Ecto neural progenitor cell (in vitro differentiated cells): ENCODE results near the gene NF2.
A peak's percentile ranks its signal among the peaks of the same experiment; 100 is the strongest.
"Not testable (repeated sequence)": the region's sequence is repeated elsewhere in the genome, so short reads cannot be mapped to it uniquely, and the experiment has no call there.

ENCODE experiments used
- DNase-seq: peaks from one replicate; pipeline ENCODE4 v3.0.0-alpha.2; 2018; ENCODE audit warnings: low spot score

Gene NF2

GRCh38 chr22:29603358-29604075 lies at the start of gene NF2:
NF2 (plus strand) TSS chr22:29603633; CDS start chr22:29603999, 366 bp downstream.
- DNase-seq = peak; percentile 99

GRCh38 chr22:29555065-29555644 lies 48.3 kb upstream of the NF2 start:
- DNase-seq = no peak

DNA sequence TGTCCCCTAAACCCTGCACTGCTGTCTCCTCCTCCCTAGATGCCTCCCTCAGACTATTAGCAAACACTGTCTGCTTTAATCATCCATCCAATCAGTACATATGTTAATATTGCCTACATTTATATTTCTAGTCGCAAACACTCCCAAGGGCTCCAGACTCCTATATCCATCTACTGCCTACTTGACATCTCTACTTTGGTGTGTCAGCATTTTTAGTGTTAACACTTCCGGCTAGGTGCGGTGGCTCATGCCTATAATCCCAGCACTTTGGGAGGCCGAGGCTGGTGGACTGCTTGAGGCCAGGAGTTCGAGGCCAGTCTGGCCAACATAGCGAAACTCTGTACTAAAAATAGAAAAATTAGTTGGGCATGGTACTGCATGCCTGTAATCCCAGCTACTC lies 44.4 kb upstream of the NF2 start:
- DNase-seq = no peak

GRCh38 chr22:29559853-29560252 lies 43.6 kb upstream of the NF2 start:
- DNase-seq = no peak

- DNase-seq = no peak
These were observed 39.6 kb upstream of the NF2 start for GRCh38 chr22:29563652-29564460.

- DNase-seq = not testable (repeated sequence)
These were observed 36.9 kb upstream of the NF2 start for GRCh38 chr22:29566513-29566912.

DNA sequence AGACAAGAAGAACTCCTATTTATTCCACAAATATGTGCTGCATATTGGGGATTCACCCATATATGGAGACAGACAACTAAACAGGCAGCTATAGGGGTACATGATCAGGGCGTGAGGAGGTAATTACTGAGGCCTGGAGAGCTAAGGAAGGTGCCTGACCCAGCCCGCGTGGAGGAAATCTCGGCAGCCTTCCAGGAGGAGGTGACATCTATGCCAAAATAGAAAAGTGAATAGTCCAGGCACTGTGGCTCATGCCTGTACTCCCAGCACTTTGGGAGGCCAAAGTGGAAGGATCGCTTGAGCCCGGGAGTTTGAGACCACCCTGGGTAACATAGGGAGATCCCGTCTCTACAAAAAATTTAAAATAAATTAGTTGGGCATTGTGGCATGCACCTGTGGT lies 36.1 kb upstream of the NF2 start:
- DNase-seq = no peak

GRCh38 chr22:29569011-29569678 lies 34.3 kb upstream of the NF2 start:
- DNase-seq = no peak

- no peak for DNase-seq
These were observed 33.0 kb upstream of the NF2 start for GRCh38 chr22:29570456-29570855.

DNA sequence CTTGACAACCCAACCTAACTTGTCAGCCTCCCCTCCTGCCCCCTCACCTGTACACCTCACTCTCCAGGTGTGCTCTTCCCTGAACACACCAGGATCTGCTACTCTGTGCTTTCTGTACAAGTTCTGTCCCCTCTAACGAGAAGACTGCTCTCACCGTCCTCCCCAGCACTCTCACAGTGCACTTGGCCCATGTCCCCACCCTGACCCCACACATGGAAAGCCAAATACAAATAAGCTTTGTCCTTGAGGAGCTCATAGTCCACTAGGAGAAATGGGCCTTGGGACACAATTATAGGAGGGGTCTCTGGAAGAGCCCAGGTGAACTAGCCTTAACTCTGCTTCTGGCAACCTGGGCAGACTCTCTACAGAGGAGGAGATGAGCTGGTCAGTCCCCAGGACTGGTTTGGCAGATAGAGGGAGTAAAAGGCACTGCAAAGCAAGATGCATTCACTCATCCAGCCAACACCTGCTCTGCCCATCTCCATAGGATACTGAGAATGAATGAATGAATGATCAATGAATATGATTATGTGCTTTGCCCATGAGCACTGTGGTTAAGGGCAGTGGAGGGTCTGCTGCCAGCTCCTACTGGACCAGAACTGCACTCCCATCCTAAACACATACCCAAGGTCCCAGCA lies 32.4 kb upstream of the NF2 start:
- no peak for DNase-seq

GRCh38 chr22:29574762-29575450 lies 28.5 kb upstream of the NF2 start:
- DNase-seq = no peak

DNA sequence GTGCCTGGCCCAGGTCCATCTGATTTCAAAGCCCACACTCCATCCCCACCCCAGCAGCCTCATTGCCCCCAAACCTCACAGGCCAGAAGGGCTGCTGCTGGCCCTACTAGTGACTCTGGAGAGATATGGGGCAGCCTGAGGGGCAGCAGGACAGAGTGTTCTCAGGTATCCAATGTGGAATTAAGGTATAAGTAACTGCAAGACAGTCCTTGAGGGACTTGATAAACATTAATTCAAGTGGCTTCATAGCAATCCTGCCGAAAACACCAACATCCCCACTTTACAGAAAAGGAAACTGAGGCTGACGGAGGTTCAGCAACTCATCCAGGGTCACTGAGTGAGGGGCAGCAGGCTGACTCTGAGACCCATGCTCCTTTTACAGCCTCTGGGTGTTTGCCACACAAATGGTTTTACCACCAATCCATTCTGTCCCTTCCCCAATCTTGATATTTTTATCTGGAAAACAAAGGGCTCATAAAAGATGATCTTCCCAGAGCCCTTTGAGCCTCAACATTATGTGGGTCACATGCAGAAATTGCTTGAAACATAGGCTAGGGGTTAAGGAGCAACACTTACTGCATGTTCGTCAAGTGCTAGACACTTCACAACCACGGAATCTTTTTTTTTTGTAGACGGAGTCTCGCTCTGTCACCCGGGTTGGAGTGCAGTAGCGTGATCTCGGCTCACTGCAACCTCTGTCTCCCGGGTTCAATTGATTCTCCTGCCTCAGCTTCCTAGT lies 24.8 kb upstream of the NF2 start:
- DNase-seq = no peak

- peak; percentile 61 for DNase-seq
These were observed 23.1 kb upstream of the NF2 start for GRCh38 chr22:29580200-29580810.

DNA sequence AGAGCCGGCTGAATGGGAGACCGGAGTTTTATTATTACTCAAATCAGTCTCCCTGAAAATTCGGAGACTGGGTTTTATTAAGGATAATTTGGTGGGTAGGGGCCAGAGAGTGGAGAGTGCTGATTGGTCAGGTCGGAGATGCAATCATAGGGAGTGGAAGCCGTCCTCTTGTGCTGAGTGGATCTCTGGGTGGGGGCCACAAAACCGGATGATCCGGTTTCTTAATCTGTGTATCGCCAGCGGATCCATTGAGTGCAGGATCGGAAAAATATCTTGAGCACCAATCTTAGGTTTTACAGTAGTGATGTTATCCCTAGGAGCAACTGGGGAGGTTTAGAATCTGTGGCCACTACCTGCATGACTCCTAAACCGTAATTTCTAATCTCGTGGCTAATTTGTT lies 21.6 kb upstream of the NF2 start:
- DNase-seq = no peak

GRCh38 chr22:29584975-29585374 lies 18.5 kb upstream of the NF2 start:
- DNase-seq = no peak

GRCh38 chr22:29586193-29586705 lies 17.2 kb upstream of the NF2 start:
- not testable (repeated sequence) for DNase-seq

GRCh38 chr22:29587938-29588699 lies 15.3 kb upstream of the NF2 start:
- no peak for DNase-seq

DNA sequence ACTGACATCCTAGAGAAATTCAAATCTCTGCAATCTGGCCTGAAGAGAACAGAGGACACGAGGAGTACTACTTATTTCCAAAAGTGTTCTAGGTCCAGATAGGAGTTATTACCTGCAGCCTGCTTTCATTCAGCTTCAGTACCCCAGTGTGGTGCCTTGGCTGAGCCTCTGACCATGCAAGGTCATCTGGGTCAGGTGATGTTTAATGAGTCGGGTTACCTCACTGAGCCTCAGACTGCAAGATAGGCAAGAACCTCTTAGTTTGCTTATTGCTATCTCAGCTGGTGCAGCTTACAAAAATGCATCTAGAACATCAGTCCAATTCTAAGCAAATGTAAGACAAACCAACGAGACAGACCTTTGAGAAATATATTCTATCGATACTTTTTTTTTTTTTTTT lies 9.5 kb upstream of the NF2 start:
- no peak for DNase-seq

DNA sequence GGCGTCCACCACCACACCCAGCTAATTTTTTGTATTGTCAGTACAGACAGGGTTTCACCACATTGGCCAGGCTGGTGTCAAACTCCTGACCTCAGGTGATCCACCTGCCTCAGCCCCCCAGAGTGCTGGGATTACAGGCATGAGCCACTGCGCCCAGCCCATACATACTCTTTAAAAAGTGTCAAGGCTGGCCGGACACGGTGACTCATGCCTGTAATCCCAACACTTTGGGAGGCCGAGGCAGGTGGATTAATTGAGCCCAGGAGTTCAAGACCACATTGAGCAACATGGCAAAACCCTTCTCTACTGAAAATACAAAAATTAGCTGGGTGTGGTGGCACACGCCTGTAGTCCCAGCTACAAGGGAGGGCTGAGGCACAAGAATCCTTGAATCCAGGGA lies 9.0 kb upstream of the NF2 start:
- DNase-seq = not testable (repeated sequence)
